Trophoblast cell (in vitro differentiated cells and primary cell): Measurements from ENCODE around the gene ZFAND4.

Experiments used
- DNase-seq, 2 donors: peaks; one replicate each; pipeline ENCODE4 v3.0.0-alpha.2; 2016
- H2AFZ ChIP-seq: 2 replicates; pipeline ENCODE4 v1.6.1; 2013; ENCODE audit warnings: low read length, moderate library complexity, mild to moderate bottlenecking; ENCODE audit not compliant: insufficient read depth, poor library complexity
- H2AK5ac ChIP-seq: 2 replicates; pipeline ENCODE4 v1.6.1; 2013; ENCODE audit warnings: mild to moderate bottlenecking, low read length
- H2BK120ac ChIP-seq: 2 replicates; pipeline ENCODE4 v1.6.1; 2013; ENCODE audit warnings: low read length, mild to moderate bottlenecking, moderate library complexity; ENCODE audit not compliant: insufficient read depth, poor library complexity
- H2BK12ac ChIP-seq: 2 replicates; pipeline ENCODE4 v1.6.1; 2013; ENCODE audit warnings: mild to moderate bottlenecking, low read length, moderate library complexity
- H2BK5ac ChIP-seq: 2 replicates; pipeline ENCODE4 v1.6.1; 2013; ENCODE audit warnings: low read length, low read depth, moderate library complexity, mild to moderate bottlenecking; ENCODE audit not compliant: poor library complexity
- H3K14ac ChIP-seq: 2 replicates; pipeline ENCODE4 v1.6.1; 2013; ENCODE audit warnings: mild to moderate bottlenecking, low read length
- H3K18ac ChIP-seq: 2 replicates; pipeline ENCODE4 v1.6.1; 2013; ENCODE audit warnings: mild to moderate bottlenecking, low read length
- H3K23ac ChIP-seq: 2 replicates; pipeline ENCODE4 v1.6.1; 2013; ENCODE audit warnings: low read length
- H3K27ac ChIP-seq: 2 replicates; pipeline ENCODE4 v1.5.1; 2013; ENCODE audit warnings: low read depth, mild to moderate bottlenecking, inconsistent platforms, low read length, moderate library complexity
- H3K27me3 ChIP-seq: 2 replicates; pipeline ENCODE4 v1.6.1; 2013; ENCODE audit warnings: inconsistent platforms, mild to moderate bottlenecking, low read length, moderate library complexity; ENCODE audit not compliant: insufficient read depth
- H3K36me3 ChIP-seq, 2 experiments: 1 replicate in 1 of 2; 2 replicates in 1 of 2; pipeline ENCODE4 v1.6.1; 2013; ENCODE audit warnings: low read length in 2 of 2, mild to moderate bottlenecking in 2 of 2, moderate library complexity in 1 of 2; ENCODE audit not compliant: insufficient read depth in 2 of 2, control insufficient read depth in 1 of 2
- H3K4ac ChIP-seq: 2 replicates; pipeline ENCODE4 v1.6.1; 2013; ENCODE audit warnings: low read depth, mild to moderate bottlenecking, low read length, moderate library complexity
- H3K4me1 ChIP-seq, 2 experiments: 1 replicate in 1 of 2; 2 replicates in 1 of 2; pipeline ENCODE4 v1.6.1; 2013; ENCODE audit warnings: low read length in 2 of 2, mild to moderate bottlenecking in 2 of 2, moderate library complexity in 1 of 2; ENCODE audit not compliant: insufficient read depth in 2 of 2, control insufficient read depth in 1 of 2
- H3K4me2 ChIP-seq: 2 replicates; pipeline ENCODE4 v1.6.1; 2013; ENCODE audit warnings: inconsistent platforms, mild to moderate bottlenecking, low read length, moderate library complexity
- H3K4me3 ChIP-seq: 2 replicates; pipeline ENCODE4 v1.5.1; 2013; ENCODE audit warnings: mild to moderate bottlenecking, low read depth, low read length, inconsistent platforms
- H3K79me1 ChIP-seq: one replicate; pipeline ENCODE4 v1.6.1; 2013; ENCODE audit warnings: low read length
- H3K79me2 ChIP-seq: 2 replicates; pipeline ENCODE4 v1.6.1; 2013; ENCODE audit warnings: low read length, mild to moderate bottlenecking; ENCODE audit not compliant: control insufficient read depth, insufficient read depth, poor library complexity
- H3K9ac ChIP-seq: 2 replicates; pipeline ENCODE4 v1.6.1; 2013; ENCODE audit warnings: mild to moderate bottlenecking, low read length
- H3K9me3 ChIP-seq: 2 replicates; pipeline ENCODE4 v1.6.1; 2013; ENCODE audit warnings: low read depth, mild to moderate bottlenecking, control low read depth, inconsistent platforms, low read length; ENCODE audit not compliant: insufficient read depth
- H4K12ac ChIP-seq: 2 replicates; pipeline ENCODE4 v1.6.1; 2013; ENCODE audit warnings: low read depth, mild to moderate bottlenecking, low read length, moderate library complexity
- H4K8ac ChIP-seq: 2 replicates; pipeline ENCODE4 v1.6.1; 2013; ENCODE audit warnings: low read depth, mild to moderate bottlenecking, low read length, moderate library complexity
- H4K91ac ChIP-seq: one replicate; pipeline ENCODE4 v1.6.1; 2013; ENCODE audit warnings: low read depth, mild to moderate bottlenecking, low read length, moderate library complexity
- WGBS: extraction: QIAGEN DNeasy Blood & Tissue Kit; methylation state at CpG from one replicate; pipeline ENCODE4 v1.1.7; 2013; ENCODE audit warnings: missing lambda C conversion rate; ENCODE audit not compliant: insufficient read length, insufficient coverage; ENCODE audit errors: extremely low coverage; 5-methylcytosine and 5-hydroxymethylcytosine counted together

ZFAND4 gene

GRCh38 chr10:45644527-45644926 lies 28.0 kb downstream of the ZFAND4 start:
- Histone ChIP-seq H4K8ac (no peak overlapping the region), H3K23ac (no peak overlapping the region), H3K4me1 (no peaks in the 10 kb centered on the region), H2BK12ac (no peak overlapping the region), H3K27me3 (no peaks in the 10 kb centered on the region), H4K91ac (no peak overlapping the region), H3K14ac (no peak overlapping the region), H3K18ac (no peak overlapping the region), H2BK120ac (no peak overlapping the region), H3K79me2 (no peaks in the 10 kb centered on the region), H2AFZ (no peak overlapping the region), H3K9me3 (no peaks in the 10 kb centered on the region), H3K4ac (no peak overlapping the region), H4K12ac (no peak overlapping the region), H2AK5ac (no peak overlapping the region), H2BK5ac (no peak overlapping the region), H3K9ac (no peak overlapping the region), H3K36me3 (no peaks in the 10 kb centered on the region), H3K4me2 (no peak overlapping the region), H3K27ac (no peak overlapping the region), H3K4me3 (no peak overlapping the region), H3K79me1 (no peaks in the 10 kb centered on the region)
- no CpG with 5 or more reads among the region's 1 CpG for WGBS
- DNase-seq, result no peak

- Histone ChIP-seq H3K14ac (no peak overlapping the region), H4K91ac (no peak overlapping the region), H2AFZ (no peak overlapping the region), H3K9ac (no peak overlapping the region), H4K8ac (no peak overlapping the region), H2BK12ac (no peak overlapping the region), H2BK120ac (no peak overlapping the region), H3K4ac (no peak overlapping the region), H3K9me3 (no peaks in the 10 kb centered on the region), H3K18ac (no peak overlapping the region), H3K4me2 (no peak overlapping the region), H3K27ac (no peak overlapping the region), H3K36me3 (no peaks in the 10 kb centered on the region), H3K79me2 (no peaks in the 10 kb centered on the region), H3K23ac (no peak overlapping the region), H4K12ac (no peak overlapping the region), H3K4me1 (no peaks in the 10 kb centered on the region), H3K79me1 (no peaks in the 10 kb centered on the region), H2AK5ac (no peak overlapping the region), H3K4me3 (no peak overlapping the region), H3K27me3 (no peaks in the 10 kb centered on the region), H2BK5ac (no peak overlapping the region)
- no peak for DNase-seq
- WGBS, result no CpG with 5 or more reads among the region's 4 CpGs
Measured at GRCh38 chr10:45640941-45641340, 31.6 kb downstream of the ZFAND4 start.

DNA sequence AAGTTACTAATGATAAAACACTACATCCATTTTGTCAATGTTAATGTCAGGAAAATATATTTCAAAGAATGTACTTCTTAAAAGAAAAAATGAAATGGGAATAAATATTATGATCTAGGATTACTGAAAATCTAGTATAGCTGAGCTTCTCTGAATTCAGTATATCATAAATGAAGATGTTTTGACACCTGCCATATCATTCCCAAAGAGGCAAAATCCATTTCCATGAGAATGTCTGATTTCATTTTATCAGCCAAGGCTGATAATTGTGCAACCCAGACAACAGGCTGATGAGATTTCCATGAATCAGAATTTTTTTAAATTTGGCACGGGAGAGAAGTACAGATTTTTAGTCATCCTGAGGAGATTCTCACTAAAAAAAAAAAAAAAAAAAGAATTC lies 32.5 kb downstream of the ZFAND4 start:
- Histone ChIP-seq H2BK12ac (no peak overlapping the region), H2AFZ (no peak overlapping the region), H3K23ac (no peak overlapping the region), H3K79me1 (no peaks in the 10 kb centered on the region), H2BK120ac (no peak overlapping the region), H3K27ac (no peak overlapping the region), H3K14ac (no peak overlapping the region), H2BK5ac (no peak overlapping the region), H3K9ac (no peak overlapping the region), H3K18ac (no peak overlapping the region), H3K4me1 (no peaks in the 10 kb centered on the region), H3K36me3 (no peaks in the 10 kb centered on the region), H3K4me3 (no peak overlapping the region), H3K79me2 (no peaks in the 10 kb centered on the region), H3K4ac (no peak overlapping the region), H3K4me2 (no peak overlapping the region), H4K12ac (no peak overlapping the region), H3K27me3 (no peaks in the 10 kb centered on the region), H2AK5ac (no peak overlapping the region), H4K91ac (no peak overlapping the region), H3K9me3 (no peaks in the 10 kb centered on the region), H4K8ac (no peak overlapping the region)
- WGBS, result no CpG with 5 or more reads among the region's 1 CpG
- no peak for DNase-seq

DNA sequence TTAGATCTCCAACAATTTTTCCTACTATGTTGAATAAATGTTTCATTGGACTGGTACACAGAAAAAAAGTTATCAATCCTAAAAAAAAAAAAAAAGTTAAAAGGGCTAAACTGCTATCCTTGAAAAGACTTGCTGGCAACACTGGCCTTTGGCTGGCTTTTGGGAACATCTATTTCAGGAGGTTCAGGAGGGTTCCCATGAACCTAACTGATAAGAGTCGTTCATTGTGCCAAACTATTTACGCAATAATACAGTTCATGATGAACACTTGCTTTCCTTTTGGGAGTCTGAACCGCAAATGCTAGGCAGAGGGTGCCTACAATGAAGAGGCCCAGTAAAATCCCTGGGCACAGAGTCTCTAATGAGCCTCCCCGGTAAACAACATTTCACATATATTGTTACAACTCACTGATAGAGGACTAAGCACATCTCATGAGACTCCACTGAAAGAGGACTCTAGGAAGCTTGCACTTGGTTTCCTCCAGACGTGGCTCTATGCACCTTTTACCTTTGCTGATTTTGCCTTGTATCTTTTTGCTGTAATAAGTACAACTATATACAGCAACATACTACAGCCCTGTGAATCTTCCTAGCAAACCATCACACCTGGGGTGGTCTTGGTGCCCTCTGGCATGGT lies 45.0 kb downstream of the ZFAND4 start:
- H3K27me3 ChIP-seq, result no peaks in the 10 kb centered on the region
- no peak overlapping the region for H2BK5ac ChIP-seq
- H3K79me2 ChIP-seq, result no peaks in the 10 kb centered on the region
- H4K12ac ChIP-seq, result no peak overlapping the region
- no peak overlapping the region for H3K23ac ChIP-seq
- no peak overlapping the region for H3K18ac ChIP-seq
- H3K9me3 ChIP-seq, result no peaks in the 10 kb centered on the region
- no peak overlapping the region for H3K4me2 ChIP-seq
- no peak overlapping the region for H3K4me3 ChIP-seq
- H2AK5ac ChIP-seq, result no peak overlapping the region
- no peak overlapping the region for H4K91ac ChIP-seq
- H2AFZ ChIP-seq, result no peak overlapping the region
- H2BK12ac ChIP-seq, result no peak overlapping the region
- H3K79me1 ChIP-seq, result no peaks in the 10 kb centered on the region
- DNase-seq, result no peak
- H2BK120ac ChIP-seq, result no peak overlapping the region
- no peaks in the 10 kb centered on the region for H3K36me3 ChIP-seq
- no peak overlapping the region for H3K14ac ChIP-seq
- no peak overlapping the region for H3K9ac ChIP-seq
- WGBS, result no CpG with 5 or more reads among the region's 5 CpGs
- H3K27ac ChIP-seq, result no peak overlapping the region
- no peaks in the 10 kb centered on the region for H3K4me1 ChIP-seq
- no peak overlapping the region for H4K8ac ChIP-seq
- no peak overlapping the region for H3K4ac ChIP-seq
